ENCODE data around the gene ATP5MG.
"Not testable (repeated sequence)": the region's sequence is repeated elsewhere in the genome, so short reads cannot be mapped to it uniquely, and the experiment has no call there.

The ATP5MG gene

DNA sequence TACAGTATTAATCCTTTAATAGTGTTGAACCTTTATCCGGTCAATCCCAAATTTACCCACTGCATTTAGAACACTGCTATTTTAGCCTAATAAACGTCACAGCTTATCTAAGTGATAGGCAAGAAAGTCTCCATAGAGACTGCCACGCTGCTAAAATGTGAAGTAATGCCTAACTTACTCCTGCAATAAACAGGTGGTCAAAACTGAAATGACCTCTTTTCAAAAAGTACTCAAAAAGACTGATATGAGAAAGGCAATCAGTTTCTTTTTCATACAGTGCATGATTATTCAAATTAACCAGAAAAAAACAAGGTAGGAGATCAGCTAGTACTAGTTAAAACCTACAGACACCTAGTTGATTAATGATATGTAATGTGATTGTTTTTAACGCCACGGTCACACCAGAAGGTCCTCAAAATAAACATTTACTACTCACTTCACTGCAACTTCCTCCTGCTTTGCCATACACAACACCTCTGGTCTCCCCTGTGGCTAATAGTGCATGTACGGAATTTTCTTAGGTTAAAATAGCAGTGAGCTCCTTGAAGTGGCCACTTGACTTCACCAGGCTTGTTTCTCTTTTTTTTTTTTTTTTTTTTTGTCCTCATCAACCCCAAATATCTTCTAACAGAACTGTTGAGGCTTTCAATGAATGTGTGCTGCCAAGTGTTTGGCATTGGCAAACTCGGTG is 8.8 kb downstream of the ATP5MG start:
- DNase-seq: no peak

DNA sequence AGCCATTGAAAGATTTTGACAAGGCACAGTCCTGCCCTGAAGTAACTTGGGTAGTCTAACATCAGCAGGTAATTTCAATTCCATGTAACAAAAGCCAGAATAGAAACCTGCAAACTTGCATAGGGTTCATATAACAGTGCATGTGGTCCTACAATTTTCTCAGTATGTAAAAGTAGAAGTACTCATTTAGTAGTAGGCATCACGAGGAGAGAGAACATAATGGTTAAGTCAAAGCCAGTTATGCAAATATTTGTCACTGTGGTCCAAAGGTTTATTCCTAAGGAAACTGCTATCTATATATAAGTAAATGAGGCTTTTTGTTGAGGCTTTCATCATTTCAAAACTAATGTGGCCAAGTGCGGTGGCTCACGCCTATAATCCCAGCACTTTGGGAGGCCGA is 10.1 kb downstream of the ATP5MG start:
- DNase-seq: no peak

DNA sequence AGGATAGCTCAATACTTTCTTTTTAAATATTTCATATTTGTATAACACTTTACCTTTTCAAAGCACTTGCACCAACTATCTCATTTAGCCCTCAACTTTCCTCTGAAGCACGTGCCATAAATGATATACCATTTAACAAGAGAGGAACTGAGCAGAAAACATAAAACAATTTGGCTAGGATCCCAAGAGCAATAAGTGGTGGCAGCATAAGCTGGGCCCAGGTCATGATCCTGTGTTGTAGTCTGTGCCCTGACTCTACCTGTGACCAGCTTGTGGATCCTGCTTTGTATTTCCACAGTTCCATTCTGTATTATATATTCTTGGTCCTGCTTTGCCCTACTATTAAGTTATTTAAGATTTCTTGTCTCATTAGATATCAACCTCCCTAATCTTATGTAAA is 11.5 kb downstream of the ATP5MG start:
- no peak for DNase-seq

DNA sequence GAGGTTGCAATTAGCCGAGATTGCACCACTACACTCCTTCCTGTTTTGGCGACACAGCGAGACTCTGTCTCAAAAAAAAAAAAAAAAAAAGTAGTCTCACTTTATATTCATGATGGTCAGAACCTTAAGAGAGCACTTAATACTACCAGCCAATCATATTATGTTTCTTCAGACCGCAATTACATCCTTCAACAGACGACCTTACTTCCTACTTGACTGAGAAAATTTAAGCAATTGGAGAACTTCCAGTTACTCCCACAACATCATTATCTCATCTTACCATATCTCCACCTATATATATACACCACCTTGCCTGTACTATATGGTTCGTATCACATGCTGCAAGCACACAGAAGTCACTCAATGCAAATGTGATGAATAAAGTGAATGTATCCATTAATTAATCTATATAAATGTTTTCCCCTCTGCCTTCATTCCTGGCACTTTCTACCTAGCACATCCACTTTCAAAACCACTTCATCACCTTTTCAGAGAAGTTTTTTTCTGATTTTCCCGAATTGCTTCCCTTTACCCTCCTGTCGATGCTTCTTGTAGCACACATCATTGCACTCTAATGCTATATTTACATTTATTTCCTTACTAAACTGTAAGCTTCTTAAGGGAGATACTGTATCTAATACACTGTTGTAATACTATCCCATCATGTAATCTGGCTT is 13.8 kb downstream of the ATP5MG start:
- no peak for DNase-seq

DNA sequence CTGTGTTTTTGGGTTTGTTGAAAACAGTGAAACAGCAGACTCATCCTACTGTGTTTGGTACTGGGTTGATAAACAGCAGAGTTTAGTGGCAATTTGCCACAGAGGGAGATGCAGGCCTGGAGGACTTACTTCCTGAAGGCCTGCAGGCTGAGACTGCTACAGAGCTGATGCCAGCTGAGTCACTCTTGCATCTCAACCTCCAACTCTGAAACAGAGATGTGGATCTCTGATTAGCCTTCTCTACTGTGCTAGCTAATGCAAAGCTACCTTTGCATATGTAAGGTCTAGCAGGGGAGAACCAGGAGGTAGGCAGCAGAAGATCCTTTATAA is 14.3 kb downstream of the ATP5MG start:
- DNase-seq: peak; percentile 20

DNA sequence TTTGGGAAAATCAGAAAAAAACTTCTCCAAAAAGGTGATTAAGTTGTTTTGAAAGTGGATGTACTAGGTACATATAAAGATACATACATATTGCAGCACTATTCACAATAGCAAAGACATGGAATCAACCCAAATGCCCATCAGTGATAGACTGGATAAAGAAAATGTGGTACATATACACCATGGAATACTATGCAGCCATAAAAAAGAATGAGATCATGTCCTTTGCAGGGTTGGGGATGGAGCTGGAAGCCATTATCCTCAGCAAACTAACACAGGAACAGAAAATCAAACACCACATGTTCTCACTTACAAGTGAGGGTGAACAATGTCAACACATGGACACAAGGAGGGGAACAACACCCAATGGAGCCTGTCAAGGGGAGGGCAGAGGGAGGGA is 15.5 kb downstream of the ATP5MG start:
- DNase-seq: not testable (repeated sequence)

DNA sequence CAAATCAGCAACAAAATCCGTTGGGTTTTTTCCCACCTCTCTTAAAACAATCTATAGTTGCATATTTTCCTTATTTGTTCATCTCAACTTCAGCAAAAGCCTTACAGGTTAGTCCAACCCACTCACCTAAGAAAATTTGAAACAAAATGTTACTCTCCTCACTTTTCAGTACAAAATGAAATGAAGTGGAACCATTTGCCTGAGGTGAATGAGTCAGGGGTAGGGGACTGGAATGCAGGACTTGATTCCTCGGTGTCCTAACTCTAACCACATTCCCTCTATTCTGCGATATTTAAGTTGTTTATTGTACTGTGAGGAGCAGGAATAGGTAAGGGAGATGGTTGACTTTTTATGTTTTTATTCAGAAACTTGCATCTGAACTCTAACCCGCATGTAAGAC is 16.4 kb downstream of the ATP5MG start:
- DNase-seq: no peak

DNA sequence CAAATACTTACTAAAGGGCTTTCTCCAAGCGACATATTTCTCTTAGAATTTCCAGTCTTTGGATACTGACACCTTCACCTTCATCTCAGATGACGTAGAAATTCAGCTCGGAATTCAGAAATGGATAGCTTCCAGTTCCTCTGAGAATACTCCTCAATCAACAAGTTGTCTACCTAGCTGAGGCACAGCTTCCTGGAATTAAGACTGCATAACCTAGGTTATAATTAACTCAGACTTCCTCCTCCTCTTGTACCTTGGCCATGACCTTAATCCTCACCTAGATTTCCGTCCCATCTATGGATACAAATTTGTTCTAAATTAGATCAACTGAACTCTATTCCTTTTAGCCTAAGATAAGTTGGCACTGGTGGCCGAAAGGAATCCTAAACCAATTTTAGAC is 17.4 kb downstream of the ATP5MG start:
- no peak for DNase-seq

DNA sequence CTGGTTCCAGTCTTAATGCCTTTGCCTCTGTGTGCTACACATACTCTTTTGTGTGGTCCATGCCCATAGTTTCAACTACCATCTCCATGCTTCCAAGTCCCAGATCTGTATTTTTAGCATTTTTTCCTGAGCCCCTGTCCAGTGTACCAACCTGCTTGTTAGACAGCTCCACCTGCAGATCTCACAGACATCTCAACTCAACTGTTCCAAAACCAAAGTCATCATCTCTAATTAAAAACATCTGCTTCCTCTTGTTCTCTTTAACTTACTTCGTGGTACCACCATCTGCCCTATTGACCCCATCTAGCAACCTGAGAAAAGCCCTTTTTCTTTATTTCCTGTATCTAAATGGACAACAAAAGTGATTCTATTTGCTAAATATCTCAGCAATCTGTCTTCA is 26.3 kb downstream of the ATP5MG start:
- no peak for DNase-seq

DNA sequence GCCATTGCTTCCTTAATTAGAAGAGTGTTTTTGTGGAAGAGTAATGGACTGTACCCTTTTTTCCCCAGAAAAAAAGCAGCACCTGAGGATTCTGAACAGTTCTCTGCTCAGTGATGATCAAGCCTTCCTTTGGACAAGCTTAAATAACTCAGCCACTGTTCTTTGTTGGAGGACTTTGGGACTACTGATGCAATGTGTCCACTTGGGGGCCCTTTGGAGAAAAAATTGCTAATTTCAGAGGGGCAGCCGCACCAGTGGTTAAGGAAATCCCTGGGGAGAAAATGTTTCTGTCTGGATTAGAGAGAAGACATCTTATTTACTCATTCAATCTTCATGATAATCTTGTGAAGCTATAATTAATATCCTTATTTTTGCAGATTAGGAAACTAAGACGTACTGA is 29.6 kb downstream of the ATP5MG start:
- DNase-seq: no peak

DNA sequence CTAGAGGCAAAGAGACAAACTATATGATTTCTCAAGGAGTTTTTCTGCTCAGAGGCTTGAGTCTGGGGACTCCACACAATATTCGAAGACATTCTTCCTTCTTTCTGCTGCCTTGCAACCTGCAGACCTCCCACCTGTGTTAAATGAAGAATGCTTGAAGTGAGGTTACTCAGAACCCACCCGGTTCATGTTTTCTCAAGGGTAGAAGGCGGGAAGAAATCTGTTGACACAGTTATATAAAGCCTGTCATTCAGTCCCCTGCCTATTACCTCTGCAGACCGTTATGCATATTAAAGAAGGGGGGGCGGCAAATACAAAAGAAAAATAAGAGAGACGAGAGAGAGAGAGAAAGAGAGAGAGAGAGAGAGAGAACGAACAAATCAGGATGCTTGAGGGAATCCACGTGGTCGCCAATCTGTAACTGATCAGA is 32.7 kb downstream of the ATP5MG start:
- DNase-seq: no peak

DNA sequence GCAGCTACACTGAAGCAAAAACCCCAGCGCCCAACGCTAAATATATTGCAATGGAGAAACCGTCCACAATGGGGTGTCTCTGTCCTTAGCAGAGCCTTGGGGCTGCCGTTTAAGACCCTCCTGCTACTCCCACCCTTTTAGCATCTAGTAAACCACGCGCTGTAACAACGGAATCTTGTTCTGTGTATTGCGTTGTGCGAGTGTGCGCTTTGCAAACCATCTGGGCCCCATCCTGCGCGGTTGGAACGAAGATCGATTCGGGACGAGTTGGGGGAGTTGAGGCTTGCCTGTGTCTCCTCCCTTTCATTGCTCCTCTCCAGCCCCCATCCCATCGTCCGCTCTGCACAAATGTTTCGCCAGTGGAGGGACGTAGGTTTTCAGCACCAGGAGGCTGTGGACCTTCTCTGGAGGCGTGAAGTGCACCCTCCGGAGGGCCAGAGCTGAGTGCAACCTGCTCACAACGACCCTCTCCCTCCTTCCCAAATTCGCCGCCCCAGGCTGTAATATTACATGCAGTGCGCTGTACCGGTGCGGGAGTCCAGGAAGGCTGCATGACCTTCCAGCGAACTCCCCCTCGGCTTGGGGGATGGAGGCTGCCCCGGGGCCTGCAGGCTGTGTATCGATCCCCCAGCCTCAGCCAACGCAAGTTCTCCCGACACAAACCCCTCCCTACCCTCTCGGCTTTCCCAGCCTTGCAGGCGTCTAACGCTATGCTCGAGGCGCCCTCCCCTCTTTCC is 33.3 kb downstream of the ATP5MG start:
- peak; percentile 64 for DNase-seq

DNA sequence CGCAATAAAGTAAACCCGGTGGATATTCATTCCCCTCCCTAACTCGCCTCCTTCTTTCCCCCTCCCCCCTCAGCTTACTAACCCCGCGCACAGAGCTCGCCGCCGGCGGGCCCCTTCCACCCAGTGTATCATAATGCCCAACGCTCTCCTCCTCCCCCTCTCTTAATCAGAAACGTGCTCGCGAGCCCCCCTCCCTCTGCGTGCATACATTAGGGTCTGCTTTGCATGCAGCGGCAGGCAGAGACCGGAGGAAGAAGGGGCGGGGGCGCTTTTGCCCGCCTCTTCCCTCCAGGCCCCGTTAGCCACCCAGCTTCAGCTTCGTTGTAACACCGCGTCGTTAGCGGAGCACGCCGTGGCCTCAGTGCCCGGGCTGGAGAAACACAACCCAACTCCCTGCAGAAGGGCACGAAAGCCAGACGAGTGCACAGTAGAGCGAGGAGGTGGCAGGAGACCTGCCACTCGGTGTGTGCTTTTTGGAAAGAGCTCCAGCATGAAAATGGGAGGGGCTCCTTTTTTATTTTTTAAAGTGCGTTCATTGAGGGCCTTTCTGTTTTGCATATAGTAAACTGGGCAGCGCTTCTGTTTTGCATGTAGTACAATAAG is 34.0 kb downstream of the ATP5MG start:
- peak; percentile 77 for DNase-seq

DNA sequence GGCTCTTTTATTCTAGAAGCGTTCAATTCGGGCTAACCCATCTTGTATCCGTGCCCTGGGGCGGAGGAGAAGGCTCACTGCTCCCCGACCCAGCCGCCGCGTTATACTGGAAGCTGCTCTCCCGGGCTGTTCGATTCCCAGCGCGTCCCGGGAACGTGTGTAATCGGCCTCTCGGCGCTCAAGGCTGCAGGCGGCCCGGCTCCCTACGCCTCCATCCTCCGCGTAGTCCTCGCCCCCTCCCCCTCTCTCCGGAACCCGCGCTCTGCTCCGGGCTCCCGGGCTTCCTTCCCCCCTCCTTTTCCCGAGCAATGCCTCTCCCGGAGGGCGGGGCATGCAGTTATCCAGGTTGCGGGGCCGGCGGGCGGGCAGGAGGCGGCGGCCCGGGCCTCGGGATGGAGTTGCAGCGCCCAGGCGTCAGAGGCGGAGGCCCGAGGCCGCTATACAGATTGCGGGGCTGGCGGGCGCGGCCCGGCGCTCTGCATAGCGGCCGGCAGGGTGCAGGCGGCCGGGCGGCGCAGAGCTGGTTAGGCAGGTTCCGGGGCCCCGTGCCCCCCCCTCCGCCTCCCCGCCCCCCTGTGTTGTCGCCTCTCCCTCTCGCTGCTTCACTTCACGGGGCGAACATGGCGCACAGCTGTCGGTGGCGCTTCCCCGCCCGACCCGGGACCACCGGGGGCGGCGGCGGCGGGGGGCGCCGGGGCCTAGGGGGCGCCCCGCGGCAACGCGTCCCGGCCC is 34.7 kb downstream of the ATP5MG start, which contains the start of gene KMT2A:
KMT2A (plus strand) TSS at position 600 of the 732 bp plus-strand sequence; CDS start at position 621, 21 bp downstream.
- peak; percentile 97 for DNase-seq

DNA sequence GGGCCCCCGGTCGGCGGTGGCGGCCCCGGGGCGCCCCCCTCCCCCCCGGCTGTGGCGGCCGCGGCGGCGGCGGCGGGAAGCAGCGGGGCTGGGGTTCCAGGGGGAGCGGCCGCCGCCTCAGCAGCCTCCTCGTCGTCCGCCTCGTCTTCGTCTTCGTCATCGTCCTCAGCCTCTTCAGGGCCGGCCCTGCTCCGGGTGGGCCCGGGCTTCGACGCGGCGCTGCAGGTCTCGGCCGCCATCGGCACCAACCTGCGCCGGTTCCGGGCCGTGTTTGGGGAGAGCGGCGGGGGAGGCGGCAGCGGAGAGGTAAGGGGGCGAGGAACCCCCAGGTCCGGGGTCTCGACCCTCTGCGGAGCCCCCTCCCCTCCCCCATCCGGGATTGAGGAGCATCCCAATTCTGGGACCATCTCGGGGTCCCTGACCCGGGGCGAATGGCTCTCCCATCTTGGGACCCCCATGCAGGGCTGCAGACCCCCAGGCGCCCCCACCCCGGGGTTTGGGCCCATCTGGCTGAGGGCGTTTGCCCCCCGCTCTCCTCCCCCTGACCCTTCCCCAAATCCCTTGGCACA is 35.3 kb downstream of the ATP5MG start:
- DNase-seq: peak; percentile 55

DNA sequence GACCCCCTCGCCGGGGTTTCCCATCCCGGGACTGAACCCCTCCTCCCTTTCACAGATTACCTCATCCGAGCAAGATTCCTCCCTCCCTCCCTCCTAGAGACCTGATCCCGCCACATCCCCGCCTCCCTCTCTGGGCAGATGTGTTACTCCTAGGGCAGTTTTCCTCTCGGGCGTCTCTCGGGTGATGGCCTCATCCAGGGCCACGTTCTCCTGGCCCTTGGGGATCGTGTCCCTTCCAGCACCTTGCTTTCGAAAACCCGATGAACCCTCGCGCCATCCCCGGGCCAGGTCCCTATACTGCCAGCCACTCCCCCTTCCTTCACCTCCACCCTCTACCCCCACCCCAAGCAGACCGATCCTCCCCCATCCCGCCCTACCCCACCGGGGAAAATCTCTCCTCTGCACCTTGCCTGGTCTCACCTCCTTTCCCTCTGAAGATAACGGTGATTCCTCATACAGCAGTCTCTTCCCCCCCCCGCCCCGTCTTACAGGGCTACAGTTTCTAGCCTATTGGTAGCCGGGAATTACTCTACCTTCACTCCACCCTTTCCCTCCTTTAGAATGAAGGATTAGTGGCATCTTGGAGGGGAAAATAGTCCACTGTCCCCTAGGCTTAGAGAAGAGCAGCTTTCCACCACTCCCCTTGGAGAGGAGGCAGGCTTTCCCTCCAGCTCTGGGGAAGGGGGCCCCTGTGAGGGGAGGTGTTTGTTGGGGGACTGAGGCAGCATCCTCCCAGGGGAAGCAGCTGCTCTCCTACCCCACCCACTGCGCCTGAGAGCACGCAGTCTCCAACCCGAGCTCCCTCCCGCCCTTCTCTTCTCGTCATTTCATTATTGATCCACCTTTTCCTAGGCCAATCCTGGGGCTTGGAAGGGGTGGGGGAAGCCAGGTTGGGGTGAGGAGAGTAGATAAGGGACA is 36.1 kb downstream of the ATP5MG start:
- DNase-seq: peak; percentile 67

DNA sequence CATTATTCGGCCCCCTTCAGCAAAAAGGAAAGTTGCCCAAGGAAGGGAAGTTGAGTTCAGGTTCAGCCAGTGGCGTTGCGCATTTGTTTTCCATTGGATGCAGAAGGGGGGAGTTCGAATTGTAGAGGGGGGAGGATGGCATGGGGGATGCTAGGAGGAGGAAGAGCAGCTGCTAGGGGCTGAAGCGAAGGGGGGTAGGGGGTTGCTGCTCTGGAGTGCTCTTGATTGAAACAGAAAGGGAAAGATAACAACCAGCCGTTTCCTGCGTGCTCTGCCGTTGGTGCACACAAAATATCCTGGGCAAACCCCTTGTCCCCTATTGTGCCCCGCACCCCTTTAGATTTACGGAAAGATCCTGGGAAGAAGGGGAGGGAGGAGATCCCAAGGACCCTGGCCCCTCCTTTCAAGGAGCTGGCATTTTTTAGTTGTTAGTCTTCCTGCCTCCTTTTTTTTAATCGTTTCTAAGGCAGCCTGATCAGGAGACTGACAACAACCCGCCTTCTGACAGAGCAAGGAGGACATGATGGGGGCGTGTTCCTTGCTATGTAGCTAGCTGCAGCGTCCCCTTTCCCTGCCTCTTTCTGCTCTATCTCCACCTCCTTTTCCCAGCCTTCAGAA is 37.0 kb downstream of the ATP5MG start:
- peak; percentile 60 for DNase-seq

DNA sequence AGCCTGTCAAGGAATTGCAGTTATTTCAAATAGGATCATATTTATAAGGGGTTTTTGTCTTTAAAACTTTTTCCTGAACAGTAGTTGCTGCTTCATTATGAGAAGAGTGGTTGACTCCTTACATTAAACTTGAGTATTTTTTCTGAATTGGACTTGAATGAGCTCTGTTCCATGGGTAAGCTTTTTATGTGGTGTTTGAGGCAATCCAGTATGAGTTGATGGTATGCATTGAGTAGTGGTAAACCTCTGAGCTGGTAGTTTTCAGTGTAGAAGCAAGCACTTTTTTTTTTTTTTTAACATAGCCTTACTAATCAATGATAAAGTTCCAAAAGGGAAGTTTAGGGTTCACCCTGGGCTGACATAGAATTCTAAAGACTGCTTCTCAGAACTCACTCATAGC is 38.2 kb downstream of the ATP5MG start:
- no peak for DNase-seq

DNA sequence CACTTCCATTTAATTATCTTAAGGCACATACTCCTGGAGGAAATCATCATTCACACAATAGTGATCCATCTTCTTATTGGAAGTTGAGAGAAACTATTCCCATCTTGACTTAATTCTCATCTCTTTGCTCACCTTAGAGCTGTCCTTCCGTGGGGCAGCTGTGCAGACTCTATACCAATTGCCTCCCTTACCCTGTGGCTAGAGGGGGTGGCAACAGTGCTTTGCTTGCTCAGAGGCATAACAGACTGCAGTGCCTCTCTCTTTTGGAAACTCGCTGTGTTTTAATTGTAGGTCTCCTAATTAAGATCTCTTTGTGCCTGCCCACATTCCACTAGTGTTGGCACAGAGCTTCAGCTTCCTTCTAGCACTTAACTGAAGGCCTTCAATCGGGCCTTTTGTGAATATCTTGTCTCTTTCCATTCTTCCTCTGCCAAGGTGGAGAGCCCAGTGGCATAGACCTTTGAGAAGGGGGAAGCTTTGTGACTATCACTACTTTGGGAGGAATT is 40.4 kb downstream of the ATP5MG start:
- DNase-seq: no peak

DNA sequence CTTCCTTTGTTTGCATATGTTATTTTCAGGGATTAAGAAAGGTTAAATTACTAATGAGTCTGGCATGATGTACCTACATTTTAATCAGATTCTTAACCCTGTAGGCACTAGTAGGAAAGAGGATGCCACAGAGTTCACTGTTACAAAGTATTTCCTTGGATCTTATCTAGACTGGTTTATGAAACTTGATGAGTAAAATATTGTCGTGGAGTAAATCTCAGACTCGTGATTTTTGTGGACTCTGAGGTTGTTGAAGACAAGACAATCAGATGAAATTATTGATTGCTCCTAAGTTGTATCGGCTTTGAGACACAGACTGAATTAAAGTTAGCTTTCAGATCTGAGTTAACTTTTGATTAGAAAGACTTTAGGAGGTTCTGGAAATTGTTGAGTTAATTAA is 40.9 kb downstream of the ATP5MG start:
- no peak for DNase-seq
